Body of pancreas (tissue), 4 donors: ENCODE data around the gene PDE1C. TPM values are rescaled to one million over a fixed set of nuclear protein-coding genes. Genes with fewer than 3 reads are reported as not detected.

Experiments used
- ATAC-seq: fragments of 150-250 bp; one replicate; pipeline ENCODE4 v1.9.1; 2016
- DNase-seq, 4 donors: peaks; one replicate each; pipeline ENCODE4 v3.0.0-alpha.2; 2019
- H3K27ac ChIP-seq, 4 donors: fragments of 200-600 bp; sonication (generic); 1 replicate in 3 of 4; 2 replicates in 1 of 4; pipeline versions ENCODE4 v1.5.1 to v1.6.1; 2016 to 2019; ENCODE audit warnings: mild to moderate bottlenecking in 1 of 4, mixed read lengths in 1 of 4, moderate library complexity in 1 of 4
- H3K27me3 ChIP-seq, 2 donors: fragments of 200-600 bp; sonication (generic); one replicate each; pipeline ENCODE4 v1.6.0; 2016; ENCODE audit warnings: mild to moderate bottlenecking in 1 of 2
- H3K36me3 ChIP-seq, 2 donors: fragments of 200-600 bp; sonication (generic); replicated peaks in 1 of 2; 2 replicates each; pipeline ENCODE4 v1.5.1; 2016; ENCODE audit warnings: low read depth in 2 of 2; ENCODE audit not compliant: insufficient read depth in 1 of 2
- H3K4me1 ChIP-seq: fragments of 200-600 bp; sonication (generic); one replicate; pipeline ENCODE4 v1.6.0; 2016
- H3K4me3 ChIP-seq, 2 donors: fragments of 200-600 bp; sonication (generic); 1 replicate in 1 of 2; 2 replicates in 1 of 2; pipeline ENCODE4 v1.5.1; 2016 to 2019
- H3K9me3 ChIP-seq, 3 donors: fragments of 200-600 bp; sonication (generic); 1 replicate in 2 of 3; 2 replicates in 1 of 3; pipeline ENCODE4 v1.5.1; 2016
- CTCF ChIP-seq, 7 experiments: fragments of 450-650 bp in 4 of 7; fragments of 200-600 bp in 3 of 7; sonication (generic) in 3 of 7; IDR thresholded peaks; one replicate each; pipeline ENCODE4 v1.5.1; 2016 to 2019; ENCODE audit warnings: antibody characterized with exemption in 7 of 7
- POLR2A ChIP-seq, 3 donors: fragments of 450-650 bp; IDR thresholded peaks; one replicate each; pipeline ENCODE4 v1.6.1; 2016; ENCODE audit warnings: antibody characterized with exemption in 3 of 3, mild to moderate bottlenecking in 2 of 3
- WGBS, 2 donors: methylation state at CpG; one replicate each; pipeline ENCODE4 v1.1.5; 2017; 5-methylcytosine and 5-hydroxymethylcytosine counted together
- intact Hi-C: fragments of 100-400 bp; cut with DNase I; formaldehyde crosslinking; loops from one replicate; pipeline ENCODE4 v1.15.1; 2023
- total RNA-seq, 2 donors: library from RNA; depleted of rRNA; stranded (reverse); fragments of >200 nt; gene quantifications; one replicate each; pipeline ENCODE4 v1.1.0, GENCODE V29; 2016

The PDE1C gene
- total RNA-seq, 2 donors from 2014 or later = 1.8 to 4.9 TPM

- intact Hi-C loops = no loop called here
- TF ChIP-seq POLR2A (IDR thresholded peaks at IDR 0.05) (no peak), CTCF (IDR thresholded peaks at IDR 0.05) (no peak)
- no peaks in the 10 kb centered on the region for H3K9me3 ChIP-seq
- whole genome bisulfite sequencing, 2 donors = 80 to 85% methylated on average over 1 of the region's 1 CpG
- H3K4me3 ChIP-seq = no peak overlapping the region
- no peaks in the 10 kb centered on the region for H3K4me1 ChIP-seq
- H3K27ac ChIP-seq = no peak overlapping the region
- DNase-seq (no peak), ATAC-seq (no peak)
- no peaks in the 10 kb centered on the region for H3K27me3 ChIP-seq
- H3K36me3 ChIP-seq = no peaks in the 10 kb centered on the region
Observed at GRCh38 chr7:32115831-32116230, 45.6 kb upstream of the PDE1C start.

DNA sequence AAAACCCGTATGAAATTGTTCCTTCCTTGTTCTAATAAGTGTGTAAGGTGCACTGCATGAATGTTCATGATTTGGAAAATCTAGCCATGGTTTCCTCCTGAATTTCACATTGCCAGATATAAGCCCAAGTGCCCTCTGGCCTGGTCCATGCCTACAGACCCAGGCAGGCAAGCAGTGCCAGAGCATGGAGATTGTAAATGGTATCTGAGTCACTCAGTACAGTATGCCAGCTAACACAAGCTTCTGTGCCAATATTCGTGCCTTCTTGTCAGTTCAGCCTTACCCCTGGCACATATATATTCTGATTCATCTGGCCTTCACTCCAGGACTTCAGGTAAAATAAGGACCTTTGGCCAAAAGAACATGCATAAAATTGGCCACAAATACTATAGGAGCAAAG is 38.4 kb upstream of the PDE1C start:
- Histone ChIP-seq H3K9me3 (no peaks in the 10 kb centered on the region), H3K4me1 (no peaks in the 10 kb centered on the region), H3K27ac (no peak overlapping the region), H3K36me3 (no peaks in the 10 kb centered on the region), H3K27me3 (no peaks in the 10 kb centered on the region), H3K4me3 (no peak overlapping the region)
- 53 to 58% methylated on average over 2 of the region's 2 CpGs for WGBS, 2 donors
- ATAC-seq (no peak), DNase-seq (no peak)
- no peak for TF ChIP-seq CTCF (IDR thresholded peaks at IDR 0.05)
- no peak for TF ChIP-seq POLR2A (IDR thresholded peaks at IDR 0.05)
- intact Hi-C loops = no loop called here

GRCh38 chr7:32104766-32105165 is 34.6 kb upstream of the PDE1C start:
- TF ChIP-seq CTCF (IDR thresholded peaks at IDR 0.05) (no peak), POLR2A (IDR thresholded peaks at IDR 0.05) (no peak)
- H3K4me1 ChIP-seq = no peaks in the 10 kb centered on the region

DNA sequence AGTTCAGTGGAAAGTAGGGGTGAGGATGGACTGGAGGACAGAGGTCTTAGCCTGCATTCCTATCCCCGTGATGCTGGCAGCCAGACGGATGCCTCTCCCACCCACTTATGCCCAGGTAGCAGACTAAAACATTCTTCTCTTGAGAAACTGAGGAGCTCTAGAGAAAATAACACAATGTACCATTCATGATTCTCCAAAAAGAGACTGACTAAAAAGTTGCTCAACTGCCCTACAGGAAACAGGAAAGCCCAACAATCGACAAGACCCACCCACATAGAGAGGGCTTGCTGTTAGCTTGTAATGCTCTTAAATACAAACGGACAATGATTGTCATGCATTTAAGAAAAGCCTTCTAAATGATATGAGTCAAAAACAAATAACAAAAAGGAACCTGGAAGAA is 33.2 kb upstream of the PDE1C start:
- TF ChIP-seq CTCF (IDR thresholded peaks at IDR 0.05) (no peak), POLR2A (IDR thresholded peaks at IDR 0.05) (no peak)
- H3K4me1 ChIP-seq = no peaks in the 10 kb centered on the region
- 46 to 52% methylated on average over 4 of the region's 4 CpGs for WGBS, 2 donors
- intact Hi-C loops = no loop called here
- ATAC-seq = no peak
- H3K27ac ChIP-seq = no peak overlapping the region
- no peaks in the 10 kb centered on the region for H3K27me3 ChIP-seq
- H3K36me3 ChIP-seq = no peaks in the 10 kb centered on the region
- no peak overlapping the region for H3K4me3 ChIP-seq
- no peaks in the 10 kb centered on the region for H3K9me3 ChIP-seq
- no peak for DNase-seq

More at GRCh38 chr7:32104766-32105165, 34.6 kb upstream of the PDE1C start:
- 60 to 61% methylated on average over 2 of the region's 2 CpGs for WGBS, 2 donors
- Histone ChIP-seq H3K27ac (no peak overlapping the region), H3K4me3 (no peak overlapping the region), H3K9me3 (no peaks in the 10 kb centered on the region), H3K27me3 (no peaks in the 10 kb centered on the region), H3K36me3 (no peaks in the 10 kb centered on the region)
- intact Hi-C loops = no loop called here
- ATAC-seq = no peak
- no peak for DNase-seq

- Histone ChIP-seq H3K9me3 (no peaks in the 10 kb centered on the region), H3K4me1 (no peaks in the 10 kb centered on the region), H3K27ac (no peak overlapping the region), H3K27me3 (no peaks in the 10 kb centered on the region), H3K4me3 (no peak overlapping the region), H3K36me3 (no peaks in the 10 kb centered on the region)
- DNase-seq (no peak), ATAC-seq (no peak)
- TF ChIP-seq CTCF (IDR thresholded peaks at IDR 0.05) (no peak), POLR2A (IDR thresholded peaks at IDR 0.05) (no peak)
- intact Hi-C loops = no loop called here
- WGBS, 2 donors = 70 to 71% methylated on average over 1 of the region's 1 CpG
Observed at GRCh38 chr7:32102432-32102873, 32.2 kb upstream of the PDE1C start.
